Neural crest cell (in vitro differentiated cells): Measurements from ENCODE around the gene RFTN1. TPM values are rescaled to one million over a fixed set of nuclear protein-coding genes. Genes with fewer than 3 reads are reported as not detected.

ENCODE experiments used
- DNase-seq: peaks from one replicate; pipeline ENCODE4 v3.0.0; 2021; ENCODE audit warnings: low read depth, mixed read lengths, low spot score
- H3K27ac Mint-ChIP-seq: one replicate; pipeline ENCODE4 v1.8.0; 2021; ENCODE audit warnings: mild to moderate bottlenecking, mixed read lengths; ENCODE audit not compliant: unreplicated experiment
- H3K27me3 Mint-ChIP-seq: 2 replicates; pipeline ENCODE4 v1.8.0; 2021; ENCODE audit warnings: low read depth, mild to moderate bottlenecking, mixed read lengths
- H3K36me3 Mint-ChIP-seq: 2 replicates; pipeline ENCODE4 v1.8.0; 2021; ENCODE audit warnings: low read depth, mild to moderate bottlenecking, mixed read lengths
- H3K4me1 Mint-ChIP-seq: 2 replicates; pipeline ENCODE4 v1.8.0; 2021; ENCODE audit warnings: mixed read lengths
- H3K4me3 Mint-ChIP-seq: one replicate; pipeline ENCODE4 v1.8.0; 2021; ENCODE audit warnings: mild to moderate bottlenecking, mixed read lengths
- H3K9me3 Mint-ChIP-seq: 2 replicates; pipeline ENCODE4 v1.8.0; 2021; ENCODE audit warnings: mixed read lengths
- CTCF ChIP-seq: fragments of 200-600 bp; sonication (generic); conservative IDR thresholded peaks from 2 replicates; pipeline ENCODE4 v1.5.0; 2021; ENCODE audit warnings: antibody characterized with exemption, mild to moderate bottlenecking
- total RNA-seq: library from RNA; stranded (reverse); gene quantifications from 2 replicates; pipeline ENCODE4 v1.2.1, GENCODE V29; 2021

Gene RFTN1
- total RNA-seq, 1 donor from 2014 or later: 2.0 TPM

GRCh38 chr3:16512435-16513140 is 911 bp downstream of the RFTN1 start:
- no peak for DNase-seq
- Mint-ChIP-seq H3K27me3 (peaks cover 67% of the 10 kb centered on the region), H3K4me3 (peak overlapping the region; percentile 89), H3K27ac (no peak overlapping the region), H3K36me3 (no peaks in the 10 kb centered on the region), H3K9me3 (no peaks in the 10 kb centered on the region), H3K4me1 (peaks cover 23% of the 10 kb centered on the region)
- TF ChIP-seq CTCF: no peak

- Mint-ChIP-seq H3K4me1 (peaks cover 18% of the 10 kb centered on the region), H3K36me3 (no peaks in the 10 kb centered on the region), H3K4me3 (peak overlapping the region; percentile 89), H3K27me3 (peaks cover 63% of the 10 kb centered on the region), H3K27ac (no peak overlapping the region), H3K9me3 (no peaks in the 10 kb centered on the region)
- no peak for DNase-seq
- no peak for TF ChIP-seq CTCF
These were observed 1.6 kb downstream of the RFTN1 start for GRCh38 chr3:16511681-16512434.

GRCh38 chr3:16510620-16511319 is 2.7 kb downstream of the RFTN1 start:
- peaks cover 54% of the 10 kb centered on the region for H3K27me3 Mint-ChIP-seq
- no peak for DNase-seq
- H3K27ac Mint-ChIP-seq: no peak overlapping the region
- peak overlapping the region; percentile 4 for H3K4me3 Mint-ChIP-seq
- no peak for TF ChIP-seq CTCF
- H3K9me3 Mint-ChIP-seq: no peaks in the 10 kb centered on the region
- H3K36me3 Mint-ChIP-seq: no peaks in the 10 kb centered on the region
- peaks cover 15% of the 10 kb centered on the region for H3K4me1 Mint-ChIP-seq

- H3K4me1 Mint-ChIP-seq: peaks cover 15% of the 10 kb centered on the region
- H3K27ac Mint-ChIP-seq: no peak overlapping the region
- H3K36me3 Mint-ChIP-seq: no peaks in the 10 kb centered on the region
- no peak overlapping the region for H3K4me3 Mint-ChIP-seq
- H3K27me3 Mint-ChIP-seq: peaks cover 47% of the 10 kb centered on the region
- no peak for DNase-seq
- TF ChIP-seq CTCF: no peak
- no peaks in the 10 kb centered on the region for H3K9me3 Mint-ChIP-seq
These were observed 3.5 kb downstream of the RFTN1 start for GRCh38 chr3:16509721-16510619.

DNA sequence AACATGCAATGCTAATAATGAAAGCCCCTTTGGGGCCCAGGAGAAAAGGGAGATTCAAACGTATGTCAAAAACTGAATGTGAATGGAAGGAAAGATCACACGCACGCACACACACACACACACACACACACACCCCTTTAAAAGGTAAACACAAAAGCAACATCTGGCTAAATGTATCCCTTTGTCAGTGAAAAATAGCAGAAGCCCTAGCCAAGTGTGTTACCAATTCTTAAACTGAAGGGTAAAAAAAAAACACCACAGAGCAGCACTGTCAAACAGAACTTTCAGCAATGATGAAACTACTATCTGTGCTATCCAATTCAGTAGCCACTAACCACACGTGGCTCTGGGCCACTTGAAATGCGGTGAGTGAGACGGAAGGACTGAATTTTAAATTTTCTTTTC is 4.9 kb downstream of the RFTN1 start:
- TF ChIP-seq CTCF: no peak
- peaks cover 15% of the 10 kb centered on the region for H3K4me1 Mint-ChIP-seq
- H3K27ac Mint-ChIP-seq: peak overlapping the region; percentile 17
- peaks cover 34% of the 10 kb centered on the region for H3K27me3 Mint-ChIP-seq
- no peaks in the 10 kb centered on the region for H3K36me3 Mint-ChIP-seq
- H3K4me3 Mint-ChIP-seq: no peak overlapping the region
- H3K9me3 Mint-ChIP-seq: no peaks in the 10 kb centered on the region
- no peak for DNase-seq
